WERI-Rb-1 (cell line): Measurements from ENCODE around the gene PTPDC1.
A peak's percentile ranks its signal among the peaks of the same experiment; 100 is the strongest.

ENCODE experiments used
- DNase-seq: peaks from one replicate; pipeline ENCODE4 v3.0.0-alpha.2; 2020
- H3K27ac ChIP-seq: fragments of 250-450 bp; sonication (Bioruptor Pico); 2 replicates; pipeline ENCODE4 v1.5.1; 2020; ENCODE audit warnings: mild to moderate bottlenecking, moderate library complexity
- H3K27me3 ChIP-seq: fragments of 250-450 bp; sonication (Bioruptor Pico); 2 replicates; pipeline ENCODE4 v1.5.1; 2021; ENCODE audit warnings: mild to moderate bottlenecking, low read depth, moderate library complexity; ENCODE audit not compliant: insufficient read depth, severe bottlenecking
- H3K36me3 ChIP-seq: fragments of 250-450 bp; sonication (Bioruptor Pico); 2 replicates; pipeline ENCODE4 v1.5.1; 2020; ENCODE audit warnings: mild to moderate bottlenecking, moderate library complexity
- H3K4me3 ChIP-seq: 2 replicates; pipeline ENCODE4 v1.5.1; 2011; ENCODE audit warnings: low read depth, mild to moderate bottlenecking, control low read depth, low read length
- H3K9me3 ChIP-seq: fragments of 250-450 bp; sonication (Bioruptor Pico); 2 replicates; pipeline ENCODE4 v1.5.1; 2021; ENCODE audit warnings: mild to moderate bottlenecking, moderate library complexity; ENCODE audit not compliant: severe bottlenecking
- CTCF ChIP-seq: IDR thresholded peaks from 2 replicates; pipeline ENCODE4 v1.5.1; 2011; ENCODE audit warnings: low read depth, mild to moderate bottlenecking, control low read depth, inconsistent platforms, low read length

PTPDC1 gene

DNA sequence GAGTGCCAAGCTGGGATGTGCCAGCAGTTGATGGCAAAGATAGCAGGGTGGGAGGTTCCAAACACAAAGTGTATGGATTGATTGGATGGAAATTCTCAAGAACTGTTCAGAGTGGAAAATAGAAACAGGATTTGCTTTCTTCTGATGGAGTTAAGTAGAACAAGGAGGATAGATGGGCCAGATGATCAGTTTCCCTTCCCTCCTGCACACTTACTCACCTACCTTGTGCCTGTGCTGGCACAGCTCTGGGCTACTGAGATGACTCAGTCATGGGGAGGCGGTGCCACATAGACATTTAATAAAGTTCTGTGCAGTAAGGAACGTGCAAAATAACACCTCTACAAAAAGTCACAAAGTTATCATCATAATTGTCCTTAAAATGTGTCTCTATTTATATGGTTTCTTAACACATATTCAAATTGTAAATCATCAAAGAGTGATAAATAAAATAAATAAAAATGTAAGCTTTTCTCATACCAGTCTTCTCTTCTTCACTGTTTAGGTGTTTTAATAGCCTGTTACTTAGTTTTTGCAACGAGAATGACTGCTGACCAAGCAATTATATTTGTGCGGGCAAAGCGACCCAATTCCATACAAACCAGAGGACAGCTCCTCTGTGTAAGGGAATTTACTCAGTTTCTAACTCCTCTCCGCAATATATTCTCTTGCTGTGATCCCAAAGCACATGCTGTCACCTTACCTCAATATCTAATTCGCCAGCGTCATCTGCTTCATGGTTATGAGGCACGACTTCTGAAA is 12.7 kb downstream of the PTPDC1 start:
- DNase-seq, result no peak
- H3K4me3 ChIP-seq, result no peak overlapping the region
- no peak for TF ChIP-seq CTCF
- no peaks in the 10 kb centered on the region for H3K27me3 ChIP-seq
- H3K36me3 ChIP-seq, result peaks cover 14% of the 10 kb centered on the region
- no peak overlapping the region for H3K27ac ChIP-seq
- H3K9me3 ChIP-seq, result no peaks in the 10 kb centered on the region

GRCh38 chr9:94097788-94098414 is 13.6 kb downstream of the PTPDC1 start:
- DNase-seq, result no peak
- no peak for TF ChIP-seq CTCF
- Histone ChIP-seq H3K4me3 (no peak overlapping the region), H3K36me3 (peaks cover 14% of the 10 kb centered on the region), H3K9me3 (no peaks in the 10 kb centered on the region), H3K27ac (no peak overlapping the region), H3K27me3 (no peaks in the 10 kb centered on the region)

DNA sequence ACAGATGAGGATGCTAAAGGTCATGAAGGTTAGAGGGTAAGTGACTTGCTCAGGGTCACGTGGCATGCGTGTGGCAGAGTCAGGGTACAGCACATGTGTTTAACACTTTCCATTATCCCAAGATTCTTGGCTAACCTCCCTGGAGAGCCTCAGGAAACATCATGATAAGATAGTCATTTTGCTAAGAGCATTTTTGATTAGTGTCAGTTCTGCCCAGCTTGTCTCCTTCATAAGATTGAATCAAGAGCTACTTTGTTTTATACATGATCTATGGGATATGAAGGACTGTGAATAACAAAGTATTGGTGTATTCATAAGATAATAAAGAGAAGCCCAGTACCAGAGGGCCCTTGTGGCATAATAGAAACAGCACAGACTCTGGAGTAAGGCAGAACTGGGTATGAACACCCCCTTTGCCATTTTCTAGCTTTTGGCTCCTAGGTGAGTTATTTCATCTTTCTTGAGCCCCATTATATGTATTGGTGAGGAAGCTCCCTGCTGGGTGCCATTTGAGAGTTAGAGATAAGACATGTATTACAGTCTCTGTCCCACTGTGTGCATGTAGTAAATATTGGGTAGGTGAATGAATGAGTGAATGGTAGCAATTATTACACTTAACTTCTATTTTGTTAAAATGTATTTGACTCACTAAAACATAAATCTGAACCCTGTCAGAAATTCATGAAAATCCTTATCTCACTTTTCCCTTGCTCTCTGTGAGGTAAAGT is 16.1 kb downstream of the PTPDC1 start:
- peaks cover 14% of the 10 kb centered on the region for H3K36me3 ChIP-seq

GRCh38 chr9:94101162-94101853 is 17.0 kb downstream of the PTPDC1 start:
- DNase-seq, result peak; percentile 67
- no peak for TF ChIP-seq CTCF
- H3K27ac ChIP-seq, result peak overlapping the region; percentile 68
- H3K36me3 ChIP-seq, result peaks cover 9% of the 10 kb centered on the region; the same call in 1 of the 2 replicates
- H3K4me3 ChIP-seq, result peak overlapping the region; percentile 38
- H3K27me3 ChIP-seq, result no peaks in the 10 kb centered on the region
- no peaks in the 10 kb centered on the region for H3K9me3 ChIP-seq

More for the DNA sequence above, 16.1 kb downstream of the PTPDC1 start:
- no peak for TF ChIP-seq CTCF
- no peak overlapping the region for H3K4me3 ChIP-seq
- no peak overlapping the region; the same call in 1 of the 2 replicates for H3K27ac ChIP-seq
- no peaks in the 10 kb centered on the region for H3K9me3 ChIP-seq
- H3K27me3 ChIP-seq, result no peaks in the 10 kb centered on the region
- no peak for DNase-seq

DNA sequence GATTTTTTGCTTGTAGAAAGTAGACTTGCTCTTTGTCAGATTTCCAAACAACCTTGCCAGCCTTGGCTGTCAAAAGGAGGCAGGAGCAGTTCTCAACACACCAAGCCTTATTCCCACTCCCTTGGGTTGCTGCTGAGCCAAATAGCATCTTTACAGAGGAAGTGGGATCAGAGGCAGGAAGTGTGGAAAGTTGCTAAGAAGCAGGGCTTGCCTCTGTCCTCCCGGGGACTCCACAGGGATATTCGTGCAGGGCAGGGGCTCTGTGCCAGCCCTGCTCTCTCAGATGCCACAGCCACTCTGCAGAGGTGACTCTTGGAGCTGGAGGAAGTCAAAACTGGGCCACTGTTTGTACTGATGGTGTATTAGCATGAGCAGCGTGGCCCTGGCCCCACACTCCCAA is 24.3 kb downstream of the PTPDC1 start:
- Histone ChIP-seq H3K9me3 (no peaks in the 10 kb centered on the region), H3K4me3 (no peak overlapping the region), H3K27ac (no peak overlapping the region), H3K27me3 (no peaks in the 10 kb centered on the region), H3K36me3 (no peaks in the 10 kb centered on the region)
- DNase-seq, result no peak
- no peak for TF ChIP-seq CTCF
